Adipocyte (in vitro differentiated cells): Measurements from ENCODE around the gene ABHD12B.
"Not testable (repeated sequence)": the region's sequence is repeated elsewhere in the genome, so short reads cannot be mapped to it uniquely, and the experiment has no call there.

ENCODE experiments used
- DNase-seq: peaks from one replicate; pipeline ENCODE4 v3.0.0-alpha.2; 2015; ENCODE audit warnings: low read depth
- H3K27me3 ChIP-seq: replicated peaks from 2 replicates; pipeline ENCODE4 v1.7.0; 2013; ENCODE audit warnings: mild to moderate bottlenecking, low read length, moderate library complexity; ENCODE audit not compliant: control insufficient read depth, insufficient read depth
- H3K36me3 ChIP-seq: 2 replicates; pipeline ENCODE4 v1.7.0; 2013; ENCODE audit warnings: low read length, mild to moderate bottlenecking, moderate library complexity; ENCODE audit not compliant: control insufficient read depth, insufficient read depth, severe bottlenecking
- H3K4me1 ChIP-seq: 2 replicates; pipeline ENCODE4 v1.7.0; 2013; ENCODE audit warnings: mild to moderate bottlenecking, low read length, moderate library complexity; ENCODE audit not compliant: control insufficient read depth, insufficient read depth
- H3K4me3 ChIP-seq: 2 replicates; pipeline ENCODE4 v1.7.0; 2013; ENCODE audit warnings: mild to moderate bottlenecking, low read length, moderate library complexity
- H3K9ac ChIP-seq: 2 replicates; pipeline ENCODE4 v1.7.0; 2013; ENCODE audit warnings: mild to moderate bottlenecking, low read length, moderate library complexity
- H3K9me3 ChIP-seq: 2 replicates; pipeline ENCODE4 v1.7.0; 2013; ENCODE audit warnings: mild to moderate bottlenecking, low read length, moderate library complexity; ENCODE audit not compliant: control insufficient read depth

Gene ABHD12B

GRCh38 chr14:50941638-50942037, 69.8 kb downstream of the ABHD12B start:
- peaks cover 22% of the 10 kb centered on the region for H3K4me1 ChIP-seq
- H3K9ac ChIP-seq, H3K36me3 ChIP-seq, H3K9me3 ChIP-seq, H3K4me3 ChIP-seq, DNase-seq, H3K27me3 ChIP-seq: not testable (repeated sequence)

DNA sequence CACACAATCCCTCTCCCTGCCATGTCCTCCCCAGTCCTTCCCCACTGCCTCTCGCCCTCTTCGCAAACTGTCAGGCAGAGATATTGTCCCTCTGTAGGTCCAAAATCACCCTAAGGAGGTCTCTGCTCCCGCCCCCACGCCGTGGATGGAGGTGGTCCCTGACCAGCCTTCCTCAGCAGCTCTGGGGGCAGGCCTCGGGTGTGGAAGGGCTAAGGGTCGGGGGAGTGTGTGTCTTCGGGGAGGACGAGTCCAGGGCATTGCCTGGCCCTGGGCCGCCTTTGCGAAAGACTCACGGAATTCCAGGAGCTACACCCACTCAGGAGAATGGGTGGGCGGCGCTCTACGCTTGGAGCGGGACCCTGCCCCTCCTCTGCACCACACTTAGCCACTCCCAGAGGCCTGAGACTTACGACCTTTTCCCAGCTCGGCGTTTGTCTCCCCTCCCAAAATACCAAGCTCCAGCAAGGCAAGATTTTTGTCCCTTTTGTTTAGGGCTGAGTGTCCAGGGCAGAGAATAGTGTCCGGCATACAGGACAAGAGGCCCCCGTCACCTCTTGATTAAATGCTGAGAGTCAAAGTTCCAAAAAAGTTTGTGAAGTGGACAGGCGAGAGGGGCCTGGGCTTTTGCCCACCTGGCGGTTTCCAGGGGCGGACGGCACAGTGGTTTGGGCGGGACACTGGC, 71.5 kb downstream of the ABHD12B start:
- Histone ChIP-seq H3K4me3 (peak overlapping the region; percentile 97), H3K36me3 (peaks cover 9% of the 10 kb centered on the region), H3K27me3 (no peaks in the 10 kb centered on the region), H3K9me3 (no peaks in the 10 kb centered on the region), H3K4me1 (peaks cover 9% of the 10 kb centered on the region), H3K9ac (peak overlapping the region; percentile 95)
- DNase-seq: peak; percentile 43

- no peaks in the 10 kb centered on the region for H3K9me3 ChIP-seq
- no peaks in the 10 kb centered on the region for H3K27me3 ChIP-seq
- H3K36me3 ChIP-seq: peaks cover 9% of the 10 kb centered on the region
- H3K4me3 ChIP-seq: peak within 1 kb of the TSS; percentile 97
- peaks cover 9% of the 10 kb centered on the region for H3K4me1 ChIP-seq
- H3K9ac ChIP-seq: peak within 1 kb of the TSS; percentile 95
- DNase-seq: peak; percentile 87
Observed at GRCh38 chr14:50943943-50944646, 72.2 kb downstream of the ABHD12B start, which contains the start of gene PYGL. TSS of gene PYGL (minus strand) at chr14:50944483. CDS start at chr14:50944403, 80 bp downstream.

DNA sequence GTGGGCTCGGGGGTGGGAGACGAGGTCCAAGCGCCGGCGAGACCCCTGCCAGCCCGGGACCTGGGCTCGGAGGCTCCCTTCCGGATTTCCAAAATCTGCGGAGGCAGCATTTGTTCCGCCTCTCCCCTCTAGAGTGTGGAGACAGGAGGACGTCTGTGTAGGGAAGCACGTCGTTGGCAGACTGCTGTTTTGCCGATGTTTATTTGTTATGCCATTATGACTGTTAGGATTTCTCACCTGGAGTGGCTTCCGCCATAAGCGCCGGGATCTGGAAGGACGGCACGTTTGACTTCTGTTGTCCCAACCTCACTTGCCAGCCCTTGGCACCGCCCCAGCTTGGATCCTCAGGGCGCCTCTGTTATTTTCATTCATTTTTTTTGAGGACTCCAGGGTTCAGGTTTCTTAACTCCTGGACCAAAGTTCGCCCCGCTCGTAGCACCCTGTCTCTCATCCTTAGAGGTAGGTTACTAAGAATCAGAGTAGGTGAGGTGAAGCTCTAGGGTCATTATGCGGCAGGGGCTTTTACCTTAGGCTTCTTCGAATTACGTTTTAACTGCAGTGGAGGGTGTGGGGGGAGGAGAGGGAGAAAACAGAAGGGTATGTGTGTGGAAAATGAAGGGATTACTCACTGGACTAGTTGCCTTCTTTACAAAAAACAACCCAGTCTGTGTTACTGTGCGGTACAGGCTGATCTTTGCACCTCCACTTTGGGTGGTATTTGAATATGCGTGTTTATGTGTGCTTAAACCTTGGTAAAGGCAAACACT, 73.0 kb downstream of the ABHD12B start:
- Histone ChIP-seq H3K9me3 (no peaks in the 10 kb centered on the region), H3K9ac (peak overlapping the region; percentile 95), H3K36me3 (peaks cover 9% of the 10 kb centered on the region), H3K27me3 (no peaks in the 10 kb centered on the region), H3K4me3 (peak overlapping the region; percentile 97), H3K4me1 (peaks cover 9% of the 10 kb centered on the region)
- DNase-seq: peak; percentile 17

DNA sequence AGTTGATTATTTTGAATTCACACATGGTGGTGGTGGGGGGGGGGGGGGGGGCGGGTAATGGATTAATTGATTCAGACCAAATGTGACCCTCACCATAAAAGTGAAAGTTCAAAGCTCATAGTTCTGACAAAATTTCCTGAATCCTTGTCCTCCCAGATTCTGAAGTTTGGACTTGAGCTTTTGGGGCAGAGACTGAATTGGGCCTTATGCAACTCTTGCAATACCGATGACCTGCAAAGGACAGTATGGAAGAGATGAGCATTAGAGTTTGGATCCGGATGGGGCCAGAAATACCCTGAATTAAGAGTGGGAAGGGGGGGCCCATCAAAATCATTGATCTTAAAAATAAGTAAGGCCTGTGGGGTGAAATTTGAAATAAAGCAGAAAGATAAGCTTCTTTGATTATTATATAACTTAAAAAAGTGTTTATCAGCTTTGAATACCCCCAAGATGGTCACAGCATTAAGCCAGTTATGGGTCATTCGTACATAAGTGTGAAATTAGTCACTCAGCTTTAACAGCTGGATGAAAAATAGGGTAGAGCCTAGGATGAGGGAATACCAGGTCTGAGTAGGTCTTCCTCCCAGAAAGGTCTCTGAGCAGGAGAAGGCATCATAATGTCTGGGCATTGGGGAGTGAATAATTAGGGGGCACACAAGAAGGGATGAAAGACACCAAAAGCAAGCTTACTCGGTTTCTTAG, 74.5 kb downstream of the ABHD12B start:
- Histone ChIP-seq H3K4me1 (peaks cover 9% of the 10 kb centered on the region), H3K36me3 (peaks cover 9% of the 10 kb centered on the region), H3K9me3 (no peaks in the 10 kb centered on the region), H3K9ac (no peak overlapping the region), H3K4me3 (no peak overlapping the region), H3K27me3 (no peaks in the 10 kb centered on the region)
- no peak for DNase-seq

- no peak overlapping the region for H3K4me3 ChIP-seq
- peaks cover 1% of the 10 kb centered on the region for H3K36me3 ChIP-seq
- H3K4me1 ChIP-seq: peaks cover 9% of the 10 kb centered on the region
- peak; percentile 23 for DNase-seq
- no peaks in the 10 kb centered on the region for H3K9me3 ChIP-seq
- no peak overlapping the region for H3K9ac ChIP-seq
- no peaks in the 10 kb centered on the region for H3K27me3 ChIP-seq
Observed at GRCh38 chr14:50947446-50947845, 75.6 kb downstream of the ABHD12B start.

DNA sequence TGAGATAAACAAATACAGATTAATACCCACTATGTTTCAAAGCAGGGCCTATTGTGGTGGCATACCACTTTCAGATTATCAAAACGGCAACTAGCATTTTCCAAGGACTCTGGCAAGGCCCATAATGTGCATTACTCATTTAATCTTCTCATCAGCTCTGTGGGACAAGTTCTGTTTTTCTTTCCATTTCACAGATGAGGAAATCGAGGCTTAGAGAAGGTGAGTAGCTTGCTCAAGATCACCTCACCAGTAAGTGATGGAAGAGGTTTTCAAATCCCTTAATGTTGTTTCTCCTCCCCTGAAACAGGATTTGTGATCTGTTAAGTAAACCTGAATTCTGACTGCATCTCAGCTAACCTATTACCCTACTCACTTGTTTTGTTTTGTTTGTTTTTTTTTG, 76.4 kb downstream of the ABHD12B start:
- Histone ChIP-seq H3K36me3 (no peaks in the 10 kb centered on the region), H3K9me3 (no peaks in the 10 kb centered on the region), H3K27me3 (no peaks in the 10 kb centered on the region), H3K9ac (no peak overlapping the region), H3K4me1 (peaks cover 6% of the 10 kb centered on the region), H3K4me3 (no peak overlapping the region)
- DNase-seq: no peak

DNA sequence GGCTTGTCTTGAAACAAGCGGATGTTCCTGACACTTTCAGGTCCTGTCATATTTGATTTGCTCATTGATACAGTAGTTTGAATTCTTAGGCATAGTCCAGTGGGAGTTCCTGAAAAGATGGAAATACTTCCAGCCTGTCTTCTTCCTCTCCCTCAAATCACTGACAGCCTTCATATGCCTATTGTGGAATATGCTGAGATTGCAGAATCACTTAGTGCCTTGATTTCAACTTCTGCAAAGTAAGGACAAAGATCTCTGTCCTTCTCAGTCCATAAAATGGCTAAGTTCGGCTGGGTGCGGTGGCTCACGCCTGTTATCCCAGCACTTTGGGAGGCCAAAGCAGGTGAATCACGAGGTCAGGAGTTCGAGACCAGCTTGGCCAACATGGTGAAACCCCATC, 79.2 kb downstream of the ABHD12B start:
- no peak for DNase-seq
- no peak overlapping the region for H3K4me3 ChIP-seq
- H3K9me3 ChIP-seq: no peaks in the 10 kb centered on the region
- H3K9ac ChIP-seq: no peak overlapping the region
- H3K36me3 ChIP-seq: no peaks in the 10 kb centered on the region
- no peaks in the 10 kb centered on the region for H3K27me3 ChIP-seq
- H3K4me1 ChIP-seq: peaks cover 10% of the 10 kb centered on the region

DNA sequence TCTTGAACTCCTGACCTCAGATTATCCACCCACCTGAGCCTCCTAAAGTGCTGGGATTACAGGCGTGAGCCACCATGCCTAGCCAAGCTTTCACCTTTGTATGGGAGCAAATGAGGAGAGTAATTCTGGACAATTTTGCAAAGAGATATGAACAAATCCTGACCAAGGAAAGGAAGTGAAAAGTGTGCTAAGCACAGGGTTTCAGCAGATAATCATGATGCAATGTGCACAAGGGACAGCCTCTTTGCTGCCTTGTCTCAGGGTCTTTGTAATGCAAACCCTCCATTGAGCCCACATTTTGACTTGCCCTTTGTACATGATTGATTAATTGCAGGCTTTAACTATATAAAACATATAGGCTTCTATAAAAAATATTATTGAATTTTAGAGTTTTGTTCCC, 81.6 kb downstream of the ABHD12B start:
- no peak overlapping the region for H3K9ac ChIP-seq
- DNase-seq: no peak
- no peak overlapping the region for H3K4me3 ChIP-seq
- H3K4me1 ChIP-seq: peaks cover 10% of the 10 kb centered on the region
- H3K27me3 ChIP-seq: no peaks in the 10 kb centered on the region
- no peaks in the 10 kb centered on the region for H3K36me3 ChIP-seq
- no peaks in the 10 kb centered on the region for H3K9me3 ChIP-seq
